GM18498 (cell line): Measurements from ENCODE around the gene SPRYD3.
"Not testable (repeated sequence)": the region's sequence is repeated elsewhere in the genome, so short reads cannot be mapped to it uniquely, and the experiment has no call there.

ENCODE experiments used
- ATAC-seq: cut with Tn5 transposase; IDR thresholded peaks from one replicate; pipeline ENCODE4 v1.9.1; 2021; ENCODE audit warnings: mild to moderate bottlenecking, moderate library complexity; ENCODE audit not compliant: unreplicated experiment

The SPRYD3 gene, protein sequence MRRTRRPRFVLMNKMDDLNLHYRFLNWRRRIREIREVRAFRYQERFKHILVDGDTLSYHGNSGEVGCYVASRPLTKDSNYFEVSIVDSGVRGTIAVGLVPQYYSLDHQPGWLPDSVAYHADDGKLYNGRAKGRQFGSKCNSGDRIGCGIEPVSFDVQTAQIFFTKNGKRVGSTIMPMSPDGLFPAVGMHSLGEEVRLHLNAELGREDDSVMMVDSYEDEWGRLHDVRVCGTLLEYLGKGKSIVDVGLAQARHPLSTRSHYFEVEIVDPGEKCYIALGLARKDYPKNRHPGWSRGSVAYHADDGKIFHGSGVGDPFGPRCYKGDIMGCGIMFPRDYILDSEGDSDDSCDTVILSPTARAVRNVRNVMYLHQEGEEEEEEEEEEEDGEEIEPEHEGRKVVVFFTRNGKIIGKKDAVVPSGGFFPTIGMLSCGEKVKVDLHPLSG

DNA sequence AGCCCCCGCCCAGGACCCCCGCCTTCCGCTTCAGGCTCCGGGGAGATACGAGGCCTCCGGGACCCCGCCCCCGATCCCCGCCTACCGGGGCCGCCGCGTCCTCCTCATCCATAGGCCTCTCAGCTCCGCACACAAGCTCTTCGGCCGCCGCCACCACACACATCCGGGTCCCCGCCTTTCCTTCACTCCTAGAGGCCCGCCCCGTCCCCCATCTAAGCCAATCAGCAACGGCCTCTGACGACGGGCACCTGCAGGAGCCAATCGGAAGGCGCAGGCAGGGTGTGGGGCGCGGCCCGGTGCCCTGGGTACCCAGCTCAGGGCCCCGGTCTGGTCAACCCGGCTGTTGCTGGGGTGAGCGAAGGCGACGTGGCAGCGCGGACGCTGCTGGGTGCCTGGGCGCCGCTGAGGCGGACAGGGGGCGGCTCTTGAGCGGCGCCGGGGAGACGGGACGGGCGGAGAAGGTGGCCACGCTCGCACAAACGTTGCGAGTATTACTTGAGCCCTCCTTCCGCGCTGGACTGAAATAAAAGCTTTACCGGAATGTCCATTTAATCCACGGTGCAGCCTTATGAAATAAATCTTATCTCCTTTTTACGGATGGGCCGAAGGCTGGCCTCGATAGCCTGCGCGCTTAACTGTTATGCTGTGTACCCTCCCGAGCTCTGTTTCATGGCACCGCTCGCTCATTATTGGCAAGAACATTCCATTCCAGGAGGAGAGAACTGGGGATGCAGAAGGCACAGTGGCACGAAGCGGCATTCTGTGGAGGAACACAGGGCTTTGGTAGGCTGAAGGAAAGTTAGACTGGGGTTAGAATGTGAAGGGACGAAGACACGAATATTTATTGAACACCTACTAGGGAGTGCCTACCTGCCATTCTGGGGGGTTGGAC, at the start of gene SPRYD3:
TSS of gene SPRYD3 (minus strand) at position 165 of the 892 bp plus-strand sequence. CDS start at position 108, 57 bp downstream.
- peak; percentile 99 for ATAC-seq

DNA sequence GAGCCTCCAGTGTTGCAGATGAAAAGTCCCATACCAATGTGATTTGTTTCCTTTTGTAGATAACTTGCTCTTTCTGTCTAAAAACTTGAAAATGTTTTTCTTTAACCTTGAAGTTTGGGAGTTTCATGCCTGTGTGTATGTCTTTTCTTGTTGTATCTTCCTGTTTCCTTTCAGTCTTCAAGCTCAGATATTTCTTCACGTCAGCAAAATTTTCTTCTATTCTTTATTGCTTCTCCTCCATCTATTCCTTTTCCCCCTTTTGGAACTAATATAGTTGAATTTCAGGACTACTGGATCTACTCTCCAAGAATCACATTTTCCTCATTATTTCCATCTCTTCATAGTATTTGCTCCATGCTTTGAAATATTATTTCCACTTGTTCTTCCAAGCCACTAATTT, 48.0 kb upstream of the SPRYD3 start:
- no peak for ATAC-seq

DNA sequence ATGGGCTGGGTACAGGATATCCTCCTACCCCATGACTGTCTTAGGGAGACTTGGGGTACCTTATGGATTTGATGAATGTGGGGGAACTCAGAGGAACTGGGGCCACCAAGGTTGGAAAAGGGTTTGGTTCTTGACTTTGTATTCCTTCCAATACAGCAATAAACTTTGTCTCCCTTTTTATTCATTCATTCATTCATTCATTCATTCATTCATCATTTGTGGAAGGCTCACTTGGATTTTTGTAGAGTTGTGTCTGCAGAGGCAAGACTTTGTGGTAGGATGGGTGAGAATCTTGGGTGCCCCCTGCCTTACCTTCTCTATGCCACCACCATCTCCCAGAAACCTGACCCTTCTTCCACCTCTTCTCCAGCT, 45.1 kb upstream of the SPRYD3 start:
- ATAC-seq: no peak

DNA sequence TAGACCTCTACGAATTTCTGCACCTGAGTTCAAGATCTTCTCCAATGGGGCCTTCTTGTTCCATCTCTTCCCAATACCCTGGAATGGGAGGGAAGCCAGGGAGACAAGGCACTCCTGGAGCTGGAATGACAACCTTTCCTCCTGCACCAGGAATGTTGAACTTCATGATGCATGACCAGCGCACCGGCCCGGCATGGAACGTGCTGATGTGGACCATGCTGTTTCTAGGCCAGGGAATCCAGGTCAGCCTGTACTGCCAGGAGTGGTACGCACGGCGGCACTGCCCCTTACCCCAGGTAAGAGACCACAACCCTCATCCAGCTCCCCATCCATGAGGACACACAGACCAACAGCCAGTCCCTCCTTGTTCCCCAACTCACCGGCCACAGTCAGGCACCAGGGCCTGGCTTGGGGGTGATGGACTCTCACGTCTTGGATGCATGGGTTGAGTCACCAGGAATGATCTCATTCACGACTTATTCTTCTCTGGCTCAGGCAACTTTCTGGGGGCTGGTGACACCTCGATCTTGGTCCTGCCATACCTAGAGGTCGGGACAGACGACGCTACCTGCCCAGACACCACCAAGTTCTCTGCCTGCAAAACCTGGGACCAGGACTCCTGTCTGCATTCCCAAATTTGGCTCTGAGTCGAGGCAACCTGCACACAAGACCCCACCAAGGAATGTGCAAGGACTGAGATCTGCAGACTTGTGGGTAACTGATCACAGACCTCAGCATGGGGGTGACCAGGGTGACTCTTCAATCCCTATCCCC, 44.6 kb upstream of the SPRYD3 start:
- ATAC-seq: no peak

DNA sequence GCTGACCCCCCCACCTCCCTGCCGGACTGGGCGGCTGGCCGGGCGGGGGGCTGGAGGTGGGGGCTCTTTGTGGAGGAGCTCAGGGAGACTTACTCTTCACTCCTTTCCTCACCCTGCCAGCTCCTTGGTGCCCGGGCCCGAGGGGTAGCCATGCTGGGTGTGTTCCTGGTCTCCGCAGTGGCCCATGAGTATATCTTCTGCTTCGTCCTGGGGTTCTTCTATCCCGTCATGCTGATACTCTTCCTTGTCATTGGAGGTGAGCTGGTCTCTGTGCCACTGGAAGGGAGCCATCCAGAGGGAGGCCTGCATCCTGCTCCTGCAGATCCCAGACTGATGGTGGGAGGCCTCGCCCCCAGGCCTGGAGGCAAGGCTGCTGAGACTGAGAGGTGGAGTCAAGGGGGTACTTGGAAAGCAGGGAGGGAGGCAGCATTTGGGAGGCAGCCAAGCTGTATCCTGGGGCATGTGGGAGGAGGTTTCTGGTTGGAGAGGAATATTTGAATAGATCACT, 43.8 kb upstream of the SPRYD3 start:
- ATAC-seq: no peak

DNA sequence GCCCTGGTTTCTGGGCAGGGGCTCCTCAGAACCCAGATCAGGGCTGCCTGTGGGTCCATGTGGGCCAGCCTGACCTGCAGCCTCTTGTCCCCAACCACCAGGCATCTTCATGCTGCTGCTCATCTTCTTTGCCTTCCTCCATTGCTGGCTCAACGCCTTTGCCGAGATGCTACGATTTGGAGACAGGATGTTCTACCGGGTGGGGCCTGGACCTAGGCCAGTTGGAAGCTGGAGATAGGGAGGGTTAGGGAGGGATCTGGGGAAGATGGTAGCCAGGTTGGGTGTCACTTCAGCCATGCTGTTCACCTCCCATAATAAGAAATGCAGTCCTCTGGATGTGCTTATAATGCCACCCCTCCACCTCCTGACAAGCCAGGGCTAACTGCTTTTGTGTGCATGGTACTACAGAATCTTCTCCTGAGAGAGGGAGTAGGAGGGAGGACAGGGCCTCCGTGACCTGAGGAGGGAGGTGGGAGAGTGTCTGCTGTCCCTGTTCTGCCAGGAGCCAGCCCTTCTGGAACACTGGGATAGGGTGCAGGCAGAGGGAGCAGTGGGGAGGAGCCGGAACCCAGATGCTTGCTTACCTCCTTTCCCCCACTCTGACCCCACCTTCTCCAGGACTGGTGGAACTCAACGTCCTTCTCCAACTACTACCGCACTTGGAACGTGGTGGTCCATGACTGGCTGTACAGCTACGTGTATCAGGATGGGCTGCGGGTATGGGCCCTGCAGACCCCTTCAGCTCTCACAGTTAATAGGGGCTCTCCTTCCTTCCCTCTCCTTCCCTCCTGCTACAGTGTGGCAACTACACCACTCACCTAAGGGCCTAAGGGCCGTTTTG, 41.7 kb upstream of the SPRYD3 start:
- ATAC-seq: no peak

DNA sequence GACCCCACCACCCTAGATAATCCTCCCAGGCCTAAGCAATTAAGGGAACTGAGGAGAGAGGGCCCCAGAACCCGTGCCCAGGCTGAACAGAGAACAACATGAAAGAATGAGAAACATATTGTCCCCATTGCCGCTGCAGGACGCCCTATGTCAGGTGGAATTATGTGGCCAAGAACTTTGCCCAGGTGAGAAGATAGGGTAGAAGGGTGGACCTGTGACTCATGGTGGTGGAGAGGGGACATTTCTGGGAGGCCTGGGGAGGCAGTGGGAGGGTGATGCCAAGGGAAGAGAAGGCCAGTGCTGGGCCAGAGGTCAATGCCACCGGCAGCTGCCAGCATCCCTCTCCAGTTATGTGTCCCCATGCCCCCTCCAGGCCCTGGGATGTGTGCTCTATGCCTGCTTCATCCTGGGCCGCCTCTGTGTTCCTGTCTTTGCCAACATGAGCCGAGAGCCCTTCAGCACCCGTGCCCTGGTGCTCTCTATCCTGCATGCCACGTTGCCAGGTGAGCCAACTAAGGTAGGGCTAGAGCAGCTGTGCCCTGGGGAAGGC, 39.6 kb upstream of the SPRYD3 start:
- ATAC-seq: no peak

DNA sequence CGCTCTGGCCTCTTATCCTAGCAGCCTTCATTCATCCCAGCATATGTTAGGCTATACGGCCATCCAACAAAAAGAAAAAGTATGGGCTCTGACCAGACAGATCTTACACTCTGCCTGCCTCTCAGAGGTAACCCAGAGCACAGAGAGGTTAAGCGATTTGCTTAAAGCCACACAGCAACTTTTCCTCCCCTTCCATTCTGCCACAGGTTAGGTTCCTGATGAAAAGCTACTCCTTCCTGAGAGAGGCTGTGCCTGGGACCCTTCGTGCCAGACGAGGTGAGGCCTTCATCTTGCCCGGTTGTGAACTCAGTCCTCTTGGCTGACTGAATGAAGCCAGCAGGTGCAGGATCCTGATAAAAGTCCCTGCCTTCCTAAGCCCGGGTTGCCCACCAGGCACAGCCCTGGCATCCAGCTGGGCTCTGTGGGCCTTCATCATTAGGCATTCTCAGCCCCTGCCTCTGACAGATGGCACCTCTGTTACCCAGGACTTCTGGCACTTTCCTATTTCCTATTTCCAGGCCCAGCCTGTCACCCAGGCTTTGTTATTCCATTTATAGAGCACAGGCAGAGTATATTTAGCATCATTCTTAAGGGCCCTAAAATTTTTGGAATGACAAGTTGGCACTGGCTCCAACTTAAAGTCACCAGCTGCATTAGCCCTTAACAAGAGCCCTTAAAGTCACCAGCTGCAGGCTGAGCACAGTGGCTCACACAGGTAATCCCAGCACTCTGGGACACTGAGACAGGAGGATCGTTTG, 36.9 kb upstream of the SPRYD3 start:
- ATAC-seq: no peak

DNA sequence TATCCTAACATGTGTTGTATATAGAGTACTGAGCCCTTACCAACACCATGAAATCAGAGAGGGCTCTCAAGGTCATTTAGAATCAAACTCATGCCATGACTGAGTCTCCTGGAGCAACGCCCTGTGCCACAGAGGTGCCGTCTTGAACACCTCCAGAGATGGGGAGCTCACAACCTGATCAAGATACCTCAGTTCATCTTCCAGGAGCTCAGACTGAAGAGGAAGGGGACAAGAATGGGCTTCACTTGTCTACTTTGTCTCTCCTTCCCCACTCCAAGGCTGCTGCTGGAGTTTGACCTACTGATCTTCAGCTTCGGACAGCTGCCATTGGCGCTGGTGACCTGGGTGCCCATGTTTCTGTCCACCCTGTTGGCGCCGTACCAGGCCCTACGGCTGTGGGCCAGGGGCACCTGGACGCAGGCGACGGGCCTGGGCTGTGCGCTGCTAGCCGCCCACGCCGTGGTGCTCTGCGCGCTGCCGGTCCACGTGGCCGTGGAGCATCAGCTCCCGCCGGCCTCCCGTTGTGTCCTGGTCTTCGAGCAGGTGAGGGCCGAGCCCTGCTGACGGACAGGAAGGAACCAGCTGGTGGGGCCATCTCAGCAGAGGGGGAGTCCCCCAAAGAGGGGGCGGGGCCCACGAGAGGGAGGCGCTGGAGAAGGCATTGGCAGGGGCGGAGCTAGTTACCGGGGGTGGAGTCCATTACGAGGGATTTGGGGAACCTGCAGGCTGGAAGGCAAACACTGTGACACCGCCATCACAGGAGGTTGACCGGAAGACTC, 36.1 kb upstream of the SPRYD3 start:
- no peak for ATAC-seq

DNA sequence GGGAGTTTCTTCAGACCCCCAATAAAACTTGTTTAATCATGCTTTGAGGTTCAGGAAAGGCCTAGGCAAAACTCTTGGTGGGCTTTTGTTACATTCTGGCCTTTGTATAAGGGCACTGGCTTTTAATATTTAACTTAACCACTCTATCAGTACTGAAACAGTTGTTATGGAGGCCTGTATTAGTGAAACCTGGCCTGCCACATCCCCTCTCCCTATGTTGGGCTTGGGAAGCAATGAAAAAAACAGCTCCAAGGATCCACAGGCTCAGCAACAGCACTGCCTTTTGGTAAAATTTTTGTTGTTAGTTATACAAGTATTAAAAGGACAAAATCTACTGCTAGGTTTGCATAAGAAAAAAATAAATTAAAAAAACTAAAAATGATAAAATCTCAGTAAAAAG, 34.8 kb upstream of the SPRYD3 start:
- no peak for ATAC-seq

DNA sequence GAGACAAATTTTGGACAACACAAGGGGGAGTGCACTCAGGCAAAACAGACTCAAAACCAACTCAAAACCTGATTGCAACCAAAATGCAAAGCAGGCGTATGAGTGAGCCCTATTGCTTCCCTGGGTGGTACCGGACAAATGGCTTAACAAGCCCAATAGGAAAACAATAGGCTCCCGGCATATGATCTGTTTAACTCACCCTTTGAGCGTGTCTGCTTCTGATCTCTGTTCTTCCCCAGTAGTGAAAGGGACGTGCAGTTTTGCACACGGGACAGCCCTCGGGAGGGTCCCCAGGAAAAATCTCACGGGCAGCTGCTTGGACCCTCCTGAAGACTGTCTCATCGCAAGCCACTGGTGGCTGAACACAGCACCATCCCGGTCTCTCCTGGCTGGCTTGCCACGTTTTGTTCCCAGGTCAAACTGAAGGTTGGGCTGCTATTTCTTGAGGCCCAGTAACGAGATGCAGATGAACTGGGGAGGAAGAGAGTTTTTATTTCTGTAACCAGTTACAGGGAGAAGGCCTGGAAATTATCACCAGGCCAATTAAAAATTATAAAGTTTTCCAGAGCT, 34.0 kb upstream of the SPRYD3 start:
- no peak for ATAC-seq

DNA sequence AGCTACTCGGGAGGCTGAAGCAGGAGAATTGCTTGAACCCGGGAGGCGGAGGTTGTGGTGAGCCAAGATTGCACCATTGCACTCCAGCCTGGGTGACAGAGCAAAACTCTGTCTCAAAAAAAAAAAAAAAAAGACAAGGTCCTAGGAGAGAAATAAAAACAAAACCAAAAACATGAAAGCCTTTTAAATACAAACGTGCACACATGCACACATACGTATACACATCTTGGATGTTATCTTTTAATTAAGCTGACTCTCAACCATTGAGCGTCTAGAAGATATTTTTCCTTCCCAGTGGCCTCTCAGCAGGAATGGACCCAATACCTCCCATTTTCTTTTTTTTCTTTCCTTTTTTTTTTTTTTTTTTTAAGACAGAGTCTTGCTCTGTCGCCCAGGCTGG, 33.2 kb upstream of the SPRYD3 start:
- ATAC-seq: not testable (repeated sequence)

DNA sequence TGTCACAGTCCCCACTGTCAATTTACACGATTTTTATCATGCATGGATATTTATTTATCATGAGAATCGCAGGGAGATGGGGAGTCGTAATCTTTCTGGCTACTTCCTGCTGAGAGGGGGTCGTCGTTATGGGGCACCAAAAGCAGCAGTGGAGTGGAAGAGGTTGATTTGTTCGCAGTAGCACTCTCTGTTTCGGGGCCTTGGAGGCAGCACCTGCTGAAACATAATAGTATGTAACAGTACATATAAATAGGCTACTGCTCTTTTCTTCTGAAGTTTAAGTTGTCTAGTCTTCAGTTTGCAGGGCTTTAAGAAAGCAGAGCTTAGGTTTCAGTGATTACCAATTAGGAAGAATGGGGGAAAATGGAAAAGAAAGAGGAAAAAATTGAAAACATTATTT, 27.9 kb upstream of the SPRYD3 start:
- no peak for ATAC-seq

DNA sequence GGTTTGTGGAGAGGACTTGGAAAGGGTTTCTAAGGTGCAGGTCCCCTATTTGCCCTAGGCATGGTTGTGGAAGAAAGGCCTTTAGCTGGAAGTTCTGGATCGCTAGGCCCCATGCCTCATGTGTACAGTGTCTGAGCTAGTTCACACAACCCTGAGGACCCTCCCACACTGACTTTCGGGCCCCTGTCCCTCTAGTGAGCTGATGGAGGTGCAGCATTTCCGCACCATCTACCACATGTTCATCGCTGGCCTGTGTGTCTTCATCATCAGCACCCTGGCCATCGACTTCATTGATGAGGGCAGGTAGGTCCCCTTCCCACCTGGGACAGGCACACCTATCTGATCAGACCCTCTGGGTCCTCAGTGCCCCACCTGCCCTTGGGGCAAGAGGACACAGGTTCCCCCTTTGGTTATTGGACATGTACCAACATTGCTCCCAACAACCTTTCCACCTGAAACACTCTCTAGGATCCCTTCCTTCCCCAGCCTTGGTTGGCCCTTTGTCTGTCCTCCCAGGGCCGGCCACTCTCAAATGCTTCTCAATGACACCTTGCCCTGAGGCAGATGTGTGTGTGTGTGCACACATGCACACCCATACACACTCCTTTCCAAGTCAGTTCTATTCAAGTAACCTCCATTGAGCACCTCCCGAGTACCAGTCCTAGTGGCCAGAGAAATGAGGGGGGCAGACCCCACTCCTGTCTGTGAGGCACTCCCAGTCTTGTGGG, 26.7 kb upstream of the SPRYD3 start:
- ATAC-seq: no peak

DNA sequence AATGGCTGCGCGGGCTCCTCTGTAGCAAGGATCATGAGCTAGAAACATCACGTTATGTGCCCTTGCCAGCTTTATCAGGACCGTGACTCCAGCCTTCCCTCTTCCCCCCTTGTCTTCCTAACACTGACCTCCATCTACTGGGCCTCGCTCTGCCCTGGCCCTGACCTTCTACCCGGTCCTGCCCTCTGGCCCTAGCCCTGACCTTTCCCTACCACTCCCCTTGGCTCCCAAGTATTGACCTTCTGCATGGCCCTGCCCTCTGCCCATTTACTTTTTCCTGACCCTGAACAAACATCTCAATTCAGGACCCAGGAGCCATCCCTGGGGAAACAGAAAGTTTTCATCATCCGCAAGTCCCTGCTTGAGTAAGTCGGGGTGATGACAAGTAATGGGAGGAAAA, 26.1 kb upstream of the SPRYD3 start:
- no peak for ATAC-seq

DNA sequence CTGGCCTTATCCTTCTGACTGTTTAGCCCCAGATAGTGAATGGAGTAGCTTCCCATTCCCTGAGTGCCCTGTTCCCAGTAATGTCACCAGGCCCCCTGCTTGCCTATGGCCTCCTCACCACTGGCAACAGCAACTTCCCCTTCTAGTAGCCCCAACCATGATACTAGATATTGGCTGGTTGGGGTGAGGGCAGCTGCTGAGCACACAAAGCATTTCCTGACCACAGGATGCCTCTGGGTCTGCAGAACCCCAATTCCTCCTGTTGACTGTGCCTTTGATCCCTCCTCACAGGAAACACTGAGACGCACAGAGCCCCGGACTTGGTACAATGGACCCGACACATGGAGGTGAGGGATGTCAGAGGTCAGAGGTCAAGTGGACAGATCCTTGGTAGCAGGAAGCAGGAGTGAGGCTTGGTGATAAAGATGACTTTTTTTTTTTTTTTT, 24.7 kb upstream of the SPRYD3 start:
- no peak for ATAC-seq
